HG02610 (cell line): ENCODE results near the gene SPEF2.

Experiments
- ATAC-seq: cut with Tn5 transposase; IDR thresholded peaks from one replicate; pipeline ENCODE4 v1.9.1; 2021; ENCODE audit warnings: mild to moderate bottlenecking, moderate library complexity; ENCODE audit not compliant: unreplicated experiment

Gene SPEF2

DNA sequence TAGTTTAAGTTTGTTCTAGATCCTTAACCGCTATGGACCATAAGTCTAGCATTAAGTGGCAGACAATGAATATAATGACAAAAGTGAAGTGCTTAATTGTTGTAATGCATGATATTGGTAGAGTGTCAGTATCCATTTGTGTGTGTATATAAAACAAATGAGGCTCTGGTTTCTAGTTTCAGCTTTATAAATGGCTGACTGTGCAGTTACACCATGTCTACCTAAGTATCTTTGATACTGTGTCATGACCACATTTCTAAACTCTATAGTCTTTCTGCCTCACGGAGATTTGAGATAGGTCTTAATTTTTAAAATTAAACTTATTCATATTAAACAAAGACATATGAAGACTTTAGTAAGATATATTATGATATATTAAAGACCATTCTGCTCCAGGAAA is 92.0 kb downstream of the SPEF2 start:
- no peak for ATAC-seq

DNA sequence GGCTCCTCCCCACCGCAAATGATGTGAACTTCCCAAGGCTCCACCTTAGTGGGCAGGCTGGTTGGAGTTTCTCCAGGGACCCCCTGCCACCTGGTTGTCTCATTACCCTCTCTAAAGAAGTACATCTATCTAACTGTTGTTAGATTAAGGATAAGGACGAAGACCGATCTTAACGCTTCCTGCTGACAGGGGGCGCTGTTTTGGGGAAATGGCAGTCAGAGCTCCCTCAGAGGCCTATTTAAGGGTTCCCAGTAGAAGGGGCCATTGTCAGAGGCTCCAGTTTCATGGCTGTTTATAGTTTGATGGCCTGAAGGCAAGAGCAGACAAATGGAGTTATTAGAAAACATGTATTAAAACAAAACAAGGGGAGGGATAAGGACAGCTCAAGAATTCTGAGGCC is 100.1 kb downstream of the SPEF2 start:
- no peak for ATAC-seq

DNA sequence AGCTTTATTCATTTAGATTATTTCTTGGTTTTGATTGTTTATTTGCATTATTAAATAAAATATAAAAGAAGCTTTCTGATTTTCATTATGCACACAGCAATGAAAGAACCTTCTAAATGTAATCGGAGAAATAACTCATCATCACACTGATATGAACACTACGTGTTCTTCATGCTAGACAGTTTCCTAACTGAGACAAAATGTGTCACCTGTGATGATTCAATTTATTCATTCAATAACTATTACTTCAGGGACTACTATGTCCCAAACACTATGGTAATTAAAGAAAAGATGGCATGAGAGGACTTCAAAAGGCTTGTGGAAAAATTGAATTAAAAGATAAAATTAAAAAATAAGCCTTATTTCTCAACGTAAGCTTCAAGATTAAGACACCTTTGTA is 118.1 kb downstream of the SPEF2 start:
- no peak for ATAC-seq

GRCh38 chr5:35736280-35736679 is 118.6 kb downstream of the SPEF2 start:
- no peak for ATAC-seq

GRCh38 chr5:35741126-35741716 is 123.6 kb downstream of the SPEF2 start:
- ATAC-seq, result no peak

- no peak for ATAC-seq
Measured at GRCh38 chr5:35741971-35742370, 124.3 kb downstream of the SPEF2 start.

- no peak for ATAC-seq
Measured at GRCh38 chr5:35743644-35744043, 126.0 kb downstream of the SPEF2 start.

DNA sequence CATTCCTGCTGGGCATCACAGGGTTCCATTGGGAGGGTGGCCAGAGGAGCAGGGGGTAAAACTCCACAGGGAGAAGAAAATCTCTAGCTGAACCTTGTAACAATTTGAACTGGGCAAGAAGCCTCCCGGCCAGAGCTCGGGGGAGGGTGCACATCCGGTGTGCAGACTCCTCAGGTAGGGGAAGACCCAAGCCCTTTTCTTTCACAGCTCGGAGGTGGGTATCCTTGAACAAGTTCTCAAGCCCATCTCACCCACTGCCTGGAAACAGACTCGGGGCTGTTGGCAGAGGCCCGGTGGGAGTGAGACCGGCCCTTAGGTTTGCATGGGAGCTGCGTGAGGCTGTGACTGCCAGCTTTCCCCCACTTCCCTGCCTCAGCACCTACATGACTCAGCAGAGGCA is 127.5 kb downstream of the SPEF2 start:
- no peak for ATAC-seq

- no peak for ATAC-seq
Measured at GRCh38 chr5:35745660-35746059, 128.0 kb downstream of the SPEF2 start.

GRCh38 chr5:35752012-35752411 is 134.3 kb downstream of the SPEF2 start:
- ATAC-seq, result no peak

GRCh38 chr5:35753500-35753899 is 135.8 kb downstream of the SPEF2 start:
- no peak for ATAC-seq

DNA sequence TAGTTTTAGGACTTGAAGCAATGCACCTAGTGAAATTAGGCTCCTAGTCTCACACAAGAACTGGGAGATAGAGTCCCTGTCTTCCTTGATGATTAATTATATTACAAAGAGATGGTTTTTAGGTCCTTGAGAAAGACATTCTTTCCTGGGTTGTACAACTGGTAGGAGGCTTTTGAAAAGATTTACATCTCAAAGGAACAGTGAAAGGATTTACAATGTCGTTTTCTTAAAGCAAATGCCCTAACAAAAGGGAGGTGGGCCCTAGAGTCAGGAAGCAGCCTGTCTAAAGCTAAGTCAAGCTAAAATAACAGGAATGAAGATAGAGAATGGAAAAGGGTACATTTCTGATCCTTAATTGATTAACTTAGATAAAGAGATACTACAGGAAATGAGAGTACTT is 136.8 kb downstream of the SPEF2 start:
- no peak for ATAC-seq

GRCh38 chr5:35755966-35756365 is 138.3 kb downstream of the SPEF2 start:
- no peak for ATAC-seq

- no peak for ATAC-seq
Measured at GRCh38 chr5:35758151-35758724, 140.6 kb downstream of the SPEF2 start.

DNA sequence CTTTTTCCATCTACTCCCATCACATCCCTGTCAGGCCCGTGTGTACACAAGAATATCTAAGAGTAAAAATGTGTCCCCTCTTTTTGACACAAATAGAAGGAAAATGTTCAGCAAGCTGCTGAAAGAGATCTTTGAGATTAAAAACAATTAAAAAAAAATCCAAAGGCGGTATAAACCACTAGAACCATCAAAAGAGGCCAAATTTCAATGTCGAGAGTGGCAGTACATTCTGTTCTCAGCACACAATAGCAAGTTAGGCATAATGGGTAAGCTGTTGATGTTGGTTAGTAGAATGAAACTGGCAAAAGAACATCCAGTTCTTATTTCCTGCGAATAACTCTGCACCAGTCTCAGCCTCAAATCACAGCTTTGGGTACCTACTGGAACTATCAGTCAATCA is 143.9 kb downstream of the SPEF2 start:
- ATAC-seq, result no peak

- no peak for ATAC-seq
Measured at GRCh38 chr5:35762368-35762767, 144.7 kb downstream of the SPEF2 start.

GRCh38 chr5:35765921-35766320 is 148.3 kb downstream of the SPEF2 start:
- ATAC-seq, result no peak

DNA sequence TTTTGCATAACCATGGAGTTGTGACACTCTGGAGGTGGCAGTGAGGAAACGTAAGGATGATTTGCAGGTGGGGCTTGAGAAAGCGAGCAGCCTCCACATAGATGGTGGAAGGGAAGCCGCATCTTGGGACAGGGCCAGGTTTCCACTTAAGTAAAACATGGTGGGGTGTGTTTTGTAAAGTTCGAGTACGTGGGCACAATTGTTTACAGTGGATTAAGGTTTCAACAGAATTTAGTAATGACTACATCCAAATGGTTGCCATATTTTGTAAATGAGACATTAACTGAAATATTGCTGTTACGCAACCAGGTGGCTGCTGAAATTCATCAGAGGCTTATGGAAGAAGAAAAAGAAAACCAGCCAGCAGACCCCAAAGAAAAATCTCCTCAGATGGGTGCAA is 153.6 kb downstream of the SPEF2 start:
- no peak for ATAC-seq

GRCh38 chr5:35771839-35772238 is 154.2 kb downstream of the SPEF2 start:
- ATAC-seq, result no peak

- ATAC-seq, result no peak
Measured at GRCh38 chr5:35773967-35774366, 156.3 kb downstream of the SPEF2 start.

GRCh38 chr5:35776757-35777156 is 159.1 kb downstream of the SPEF2 start:
- ATAC-seq, result no peak

GRCh38 chr5:35777358-35778087 is 159.9 kb downstream of the SPEF2 start:
- no peak for ATAC-seq
